ENCODE data around the gene BCL7A. TPM values are rescaled to one million over a fixed set of nuclear protein-coding genes. Genes with fewer than 3 reads are reported as not detected.
A peak's percentile ranks its signal among the peaks of the same experiment; 100 is the strongest.

BCL7A gene
- total and polyA plus RNA-seq, 9 of the 15 experiments (the other 6 are each of a cell fraction or from before 2014, with no cell fraction given), result 0.25 to 21.9 (median 14.9) TPM

- TF ChIP-seq ZBED1 (IDR thresholded peaks at IDR 0.05) (peak; percentile 79; the same call in 1 of the 2 replicates), BCOR (IDR thresholded peaks at IDR 0.05) (no peak), NFE2 (IDR thresholded peaks at IDR 0.05; ENCODE audit: low read depth) (no peak), TFAP4 (CRISPR knock-in tag; IDR thresholded peaks at IDR 0.05; ENCODE audit: borderline replicate concordance) (peak; percentile 64), ZNF778 (CRISPR knock-in tag; IDR thresholded peaks at IDR 0.05) (no peak), SIN3A (IDR thresholded peaks at IDR 0.05; ENCODE audit: borderline replicate concordance in 2 of 2, control insufficient read depth in 1 of 2, low read depth in 2 of 2, low read length in 2 of 2) (peak; percentile 62 to 88; a peak in 3 of 4 replicates), CCAR2 (IDR thresholded peaks at IDR 0.05; ENCODE audit: low read depth, low read length) (no peak), FOS (IDR thresholded peaks at IDR 0.05; ENCODE audit: extremely low read depth, insufficient read length) (no peak), RUNX1 (IDR thresholded peaks at IDR 0.05; ENCODE audit: low read depth) (no peak), ZBTB34 (CRISPR knock-in tag; IDR thresholded peaks at IDR 0.05) (no peak), CLOCK (CRISPR knock-in tag; IDR thresholded peaks at IDR 0.05; ENCODE audit: borderline replicate concordance) (no peak), SRSF3 (IDR thresholded peaks at IDR 0.05; ENCODE audit: insufficient read depth, low read length) (no peak), ATF7 (IDR thresholded peaks at IDR 0.05) (peak; percentile 96), NFRKB (IDR thresholded peaks at IDR 0.05; ENCODE audit: low read depth) (no peak; the same call in 1 of the 2 replicates), PTRF (tag; IDR thresholded peaks at IDR 0.05) (no peak), E2F3 (CRISPR knock-in tag; IDR thresholded peaks at IDR 0.05) (no peak; the same call in 1 of the 2 replicates), STAG1 (CRISPR knock-in tag; IDR thresholded peaks at IDR 0.05; ENCODE audit: borderline replicate concordance) (no peak), PYGO2 (tag; IDR thresholded peaks at IDR 0.05) (no peak), ZNF707 (CRISPR knock-in tag; conservative IDR thresholded peaks at IDR 0.05) (no peak), SMARCE1 (IDR thresholded peaks at IDR 0.05) (0 out of 2 replicates have a peak, but pooled peaks have one; percentile 7), FOXM1 (IDR thresholded peaks at IDR 0.05; ENCODE audit: low read depth) (no peak), FOXM1 (CRISPR knock-in tag; IDR thresholded peaks at IDR 0.05; ENCODE audit: low read depth) (no peak)
- TF ChIP-seq, protein P1, sequence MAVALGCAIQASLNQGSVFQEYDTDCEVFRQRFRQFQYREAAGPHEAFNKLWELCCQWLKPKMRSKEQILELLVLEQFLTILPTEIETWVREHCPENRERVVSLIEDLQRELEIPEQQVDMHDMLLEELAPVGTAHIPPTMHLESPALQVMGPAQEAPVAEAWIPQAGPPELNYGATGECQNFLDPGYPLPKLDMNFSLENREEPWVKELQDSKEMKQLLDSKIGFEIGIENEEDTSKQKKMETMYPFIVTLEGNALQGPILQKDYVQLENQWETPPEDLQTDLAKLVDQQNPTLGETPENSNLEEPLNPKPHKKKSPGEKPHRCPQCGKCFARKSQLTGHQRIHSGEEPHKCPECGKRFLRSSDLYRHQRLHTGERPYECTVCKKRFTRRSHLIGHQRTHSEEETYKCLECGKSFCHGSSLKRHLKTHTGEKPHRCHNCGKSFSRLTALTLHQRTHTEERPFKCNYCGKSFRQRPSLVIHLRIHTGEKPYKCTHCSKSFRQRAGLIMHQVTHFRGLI (CRISPR knock-in tag; IDR thresholded peaks at IDR 0.05), result no peak
Observed at GRCh38 chr12:122078141-122079032, 56.7 kb downstream of the BCL7A start, which contains the start of gene MLXIP (continued).
